Naive thymus-derived CD4-positive, alpha-beta T cell (primary cell): ENCODE data around the gene SLC4A1. TPM values are rescaled to one million over a fixed set of nuclear protein-coding genes. Genes with fewer than 3 reads are reported as not detected.

Experiments used
- ATAC-seq: fragments of 150-1000 bp; cut with Tn5 transposase; 2 replicates; pipeline ENCODE4 v1.10.0; 2021; ENCODE audit warnings: mild to moderate bottlenecking, moderate library complexity
- CTCF ChIA-PET: fragments of 350-600 bp; sonication (Branson Sonifier 250); formaldehyde crosslinking; loops from one replicate; lab custom pipeline; 2021; ENCODE audit warnings: antibody characterized with exemption; lab: Charles Lee
- POLR2A ChIA-PET: fragments of 350-600 bp; sonication (Branson Sonifier 250); formaldehyde crosslinking; loops from one replicate; lab custom pipeline; 2021; ENCODE audit warnings: antibody characterized with exemption, inconsistent platforms; lab: Charles Lee
- DNase-seq, 9 donors: peaks; one replicate each; pipeline versions ENCODE4 v3.0.0 to v3.0.0-alpha.2; 2020 to 2022; ENCODE audit warnings: mixed read lengths in 1 of 9
- H3K27ac ChIP-seq: one replicate; pipeline ENCODE4 v1.7.0; 2013; ENCODE audit warnings: mild to moderate bottlenecking, low read depth, low read length, moderate library complexity
- H3K27me3 ChIP-seq, 2 donors: one replicate each; pipeline ENCODE4 v1.7.0; 2013; ENCODE audit warnings: low read length in 2 of 2, mild to moderate bottlenecking in 2 of 2, moderate library complexity in 2 of 2; ENCODE audit not compliant: control insufficient read depth in 2 of 2, insufficient read depth in 2 of 2
- H3K36me3 ChIP-seq, 3 experiments: 1 replicate in 2 of 3; 2 replicates in 1 of 3; pipeline ENCODE4 v1.7.0; 2013; ENCODE audit warnings: low read length in 3 of 3, mild to moderate bottlenecking in 3 of 3, moderate library complexity in 1 of 3; ENCODE audit not compliant: insufficient read depth in 3 of 3, control insufficient read depth in 2 of 3
- H3K4me1 ChIP-seq, 2 donors: one replicate each; pipeline ENCODE4 v1.7.0; 2013; ENCODE audit warnings: low read length in 2 of 2, mild to moderate bottlenecking in 2 of 2, moderate library complexity in 1 of 2; ENCODE audit not compliant: control insufficient read depth in 2 of 2, insufficient read depth in 2 of 2
- H3K4me3 ChIP-seq: 2 replicates; pipeline ENCODE4 v1.7.0; 2013; ENCODE audit warnings: mild to moderate bottlenecking, low read length
- H3K9me3 ChIP-seq, 3 experiments: 1 replicate in 2 of 3; 2 replicates in 1 of 3; pipeline ENCODE4 v1.7.0; 2013; ENCODE audit warnings: low read length in 3 of 3; ENCODE audit not compliant: control insufficient read depth in 2 of 3
- H3K27ac Mint-ChIP-seq, 9 donors: one replicate each; pipeline ENCODE4 v1.8.0; 2020 to 2022; ENCODE audit warnings: mixed read lengths in 9 of 9, mild to moderate bottlenecking in 8 of 9, moderate library complexity in 5 of 9, inconsistent platforms in 2 of 9
- H3K27me3 Mint-ChIP-seq, 5 donors: one replicate each; pipeline ENCODE4 v1.8.0; 2021 to 2022; ENCODE audit warnings: mixed read lengths in 5 of 5, mild to moderate bottlenecking in 1 of 5
- H3K36me3 Mint-ChIP-seq, 5 donors: one replicate each; pipeline ENCODE4 v1.8.0; 2020 to 2022; ENCODE audit warnings: mixed read lengths in 5 of 5, mild to moderate bottlenecking in 3 of 5, inconsistent platforms in 1 of 5
- H3K4me1 Mint-ChIP-seq, 7 donors: one replicate each; pipeline ENCODE4 v1.8.0; 2020 to 2022; ENCODE audit warnings: mixed read lengths in 7 of 7, mild to moderate bottlenecking in 3 of 7, inconsistent platforms in 1 of 7
- H3K4me3 Mint-ChIP-seq, 10 donors: one replicate each; pipeline ENCODE4 v1.8.0; 2020 to 2022; ENCODE audit warnings: mild to moderate bottlenecking in 10 of 10, mixed read lengths in 10 of 10, moderate library complexity in 6 of 10, inconsistent platforms in 2 of 10
- H3K9me3 Mint-ChIP-seq, 11 donors: one replicate each; pipeline ENCODE4 v1.8.0; 2020 to 2022; ENCODE audit warnings: mixed read lengths in 11 of 11, mild to moderate bottlenecking in 4 of 11, inconsistent platforms in 1 of 11, moderate library complexity in 1 of 11
- intact Hi-C, 2 donors: fragments of 100-400 bp; cut with micrococcal nuclease; formaldehyde crosslinking; loops; one replicate each; pipeline ENCODE4 v1.15.1; 2023
- polyA plus RNA-seq, 2 donors: library from polyadenylated mRNA; unstranded; fragments of 300-500 nt; fragmentation: Illumina TruSeq; gene quantifications; one replicate each; pipeline ENCODE4 v1.2.3, GENCODE V29; 2021
- total RNA-seq, 6 experiments: library from RNA in 5 of 6; stranded (reverse) in 5 of 6; gene quantifications; 1 replicate in 5 of 6; 2 replicates in 1 of 6; pipeline ENCODE4 v1.2.3 and lab custom pipeline; 2021 to 2026

Gene SLC4A1
- total and polyA plus RNA-seq, 7 experiments from 2014 or later, result 0.15 TPM; not detected in 6

DNA sequence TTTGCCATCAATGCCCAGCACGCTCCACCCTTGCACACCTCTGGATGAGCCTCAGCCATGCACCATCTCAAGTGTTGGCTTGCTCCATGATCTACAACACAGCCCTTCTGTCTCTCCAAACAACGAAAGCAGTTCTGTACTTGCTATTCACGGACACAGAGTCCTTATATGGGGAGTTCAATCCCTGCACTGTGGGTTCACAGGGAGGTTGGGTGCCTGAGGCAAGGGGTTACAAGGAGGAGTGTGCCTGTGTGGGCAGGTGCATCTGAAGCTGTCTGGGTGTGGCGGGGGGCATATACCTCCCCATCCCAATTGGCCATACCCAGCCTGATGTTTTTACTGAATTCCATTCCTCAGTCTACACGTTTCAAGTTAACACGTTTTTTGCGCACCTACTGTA lies 46.1 kb upstream of the SLC4A1 start:
- ChIA-PET CTCF (no interaction called here), POLR2A (interaction anchor here (0.8 to 1.7 kb wide), 2 partner anchors 10 to 13 kb away, joined by 4 to 5 read pairs; no protein-coding TSS in a partner anchor)
- H3K4me1 ChIP-seq, result peaks cover 0 to 20% of the 10 kb centered on the region in 2 donors
- peaks cover 0 to 7% (median 3%) of the 10 kb centered on the region in 5 donors for H3K36me3 Mint-ChIP-seq
- H3K27ac ChIP-seq, result no peak overlapping the region
- peaks cover 0 to 21% of the 10 kb centered on the region in 2 donors for H3K27me3 ChIP-seq
- no peak for DNase-seq
- no peaks in the 10 kb centered on the region for H3K9me3 ChIP-seq
- H3K36me3 ChIP-seq, result no peaks in the 10 kb centered on the region
- peaks cover 15 to 32% (median 24%) of the 10 kb centered on the region in 7 donors for H3K4me1 Mint-ChIP-seq
- no peak overlapping the region for H3K4me3 ChIP-seq
- peaks cover 25 to 56% (median 38%) of the 10 kb centered on the region in 5 donors for H3K27me3 Mint-ChIP-seq
- peaks cover 0 to 2% (median 0%) of the 10 kb centered on the region in 11 donors for H3K9me3 Mint-ChIP-seq
- no peak for ATAC-seq
- no peak overlapping the region for H3K27ac Mint-ChIP-seq
- intact Hi-C loops, result no loop called here
- H3K4me3 Mint-ChIP-seq, result peak overlapping the region; percentile 45 to 81 (median 68)

GRCh38 chr17:44312396-44313104 lies 44.6 kb upstream of the SLC4A1 start:
- Mint-ChIP-seq H3K9me3 (peaks cover 0 to 2% (median 0%) of the 10 kb centered on the region in 11 donors), H3K36me3 (peaks cover 0 to 7% (median 3%) of the 10 kb centered on the region in 5 donors), H3K27me3 (peaks cover 27 to 61% (median 37%) of the 10 kb centered on the region in 5 donors), H3K4me1 (peaks cover 15 to 34% (median 25%) of the 10 kb centered on the region in 7 donors), H3K27ac (no peak overlapping the region), H3K4me3 (peak overlapping the region in 1 of 10 donors; percentile 59)
- intact Hi-C loops, result no loop called here
- H3K4me3 ChIP-seq, result no peak overlapping the region
- H3K27ac ChIP-seq, result no peak overlapping the region
- ChIA-PET POLR2A (interaction anchor here (1.3 kb wide), 1 partner anchor 93 kb away, joined by 4 read pairs; the partner anchor contains the start of gene UBTF), CTCF (interaction anchor here (0.6 kb wide), 1 partner anchor 124 kb away, joined by 6 read pairs; no protein-coding TSS in a partner anchor)
- H3K9me3 ChIP-seq, result no peaks in the 10 kb centered on the region
- H3K4me1 ChIP-seq, result peaks cover 0 to 21% of the 10 kb centered on the region in 2 donors
- DNase-seq (no peak), ATAC-seq (no peak)
- peaks cover 0 to 21% of the 10 kb centered on the region in 2 donors for H3K27me3 ChIP-seq
- H3K36me3 ChIP-seq, result no peaks in the 10 kb centered on the region

DNA sequence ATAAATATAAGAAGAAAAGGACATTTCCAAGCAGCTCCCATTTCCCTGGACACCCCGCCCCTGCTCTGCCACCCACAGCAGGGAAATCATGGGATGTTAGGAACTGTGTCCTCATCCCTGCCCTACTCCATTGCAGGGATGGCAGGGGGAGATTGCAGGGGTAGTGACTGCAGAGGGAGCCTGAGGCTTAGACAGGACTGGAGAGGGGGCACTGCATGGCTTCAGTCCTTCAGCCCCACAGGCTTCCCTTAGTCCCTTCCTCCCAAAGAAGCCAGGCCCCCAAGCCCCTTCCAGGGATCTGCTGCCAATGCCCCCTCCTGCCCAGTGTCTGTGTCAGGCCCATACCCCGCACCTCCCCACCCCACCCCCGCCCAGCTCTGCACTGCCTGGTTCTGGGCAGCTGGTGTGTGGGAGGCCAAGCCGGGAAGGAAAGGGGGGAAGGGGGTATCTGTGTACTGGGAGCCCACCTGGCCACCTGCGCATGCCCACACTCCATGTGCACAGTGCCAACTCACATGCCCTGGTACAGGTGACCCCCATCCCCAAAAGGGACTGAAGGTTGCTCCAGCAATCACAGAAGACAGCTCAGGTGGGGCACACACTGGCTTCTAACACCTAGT lies 43.7 kb upstream of the SLC4A1 start:
- Histone ChIP-seq H3K27me3 (peaks cover 0 to 16% of the 10 kb centered on the region in 2 donors), H3K36me3 (no peaks in the 10 kb centered on the region), H3K27ac (no peak overlapping the region), H3K4me3 (no peak overlapping the region), H3K9me3 (no peaks in the 10 kb centered on the region), H3K4me1 (peaks cover 0 to 21% of the 10 kb centered on the region in 2 donors)
- Mint-ChIP-seq H3K4me1 (peaks cover 21 to 42% (median 32%) of the 10 kb centered on the region in 7 donors), H3K27me3 (peaks cover 30 to 61% (median 36%) of the 10 kb centered on the region in 5 donors), H3K27ac (no peak overlapping the region), H3K36me3 (peaks cover 0 to 5% (median 3%) of the 10 kb centered on the region in 5 donors), H3K4me3 (no peak overlapping the region), H3K9me3 (peaks cover 0 to 2% (median 0%) of the 10 kb centered on the region in 11 donors)
- ATAC-seq (no peak), DNase-seq (no peak)
- ChIA-PET CTCF (no interaction called here), POLR2A (interaction anchor here (1.3 kb wide), 1 partner anchor 92 kb away, joined by 4 read pairs; the partner anchor contains the start of gene UBTF)
- intact Hi-C loops, result no loop called here

DNA sequence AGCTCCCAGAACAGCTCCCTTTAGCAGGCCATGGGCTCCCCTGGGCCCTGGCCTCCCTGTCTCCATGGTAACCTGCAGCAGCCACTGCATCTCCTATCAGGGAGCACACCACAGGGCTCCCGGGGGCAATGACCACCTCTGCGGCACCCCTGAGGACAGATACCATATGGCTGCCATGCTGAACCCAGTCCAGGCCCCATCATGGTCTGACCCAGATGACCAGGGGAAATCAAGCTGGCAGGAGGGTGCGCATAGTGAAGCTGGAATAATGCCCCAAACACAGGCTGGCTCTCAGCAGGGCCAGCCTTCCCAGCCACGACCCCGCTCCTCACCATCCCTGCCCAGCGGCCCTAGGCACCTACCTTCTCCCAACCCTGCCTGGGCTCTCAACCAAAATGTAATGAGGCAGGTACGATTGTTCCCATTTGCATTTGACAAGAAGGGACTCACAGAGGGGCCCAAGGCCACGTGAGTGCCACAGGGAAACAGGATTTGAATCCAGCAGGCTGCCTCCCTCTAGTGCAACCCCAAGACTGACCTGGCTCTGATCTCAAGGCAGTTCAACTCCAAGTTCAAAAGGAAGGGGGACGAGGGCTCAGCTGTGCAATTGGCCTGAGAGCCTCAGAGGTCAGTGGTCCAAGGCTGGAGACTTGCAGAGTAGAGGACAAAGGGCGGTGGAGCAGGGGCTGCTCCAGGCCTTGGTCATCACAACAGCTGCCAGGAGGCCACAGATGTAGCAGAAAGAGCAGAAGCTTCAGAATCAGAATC lies 42.9 kb upstream of the SLC4A1 start:
- intact Hi-C loops, result no loop called here
- H3K27me3 ChIP-seq, result peaks cover 0 to 8% of the 10 kb centered on the region in 2 donors

GRCh38 chr17:44310188-44310587 lies 42.3 kb upstream of the SLC4A1 start:
- DNase-seq (no peak), ATAC-seq (no peak)
- H3K27me3 ChIP-seq, result peaks cover 0 to 6% of the 10 kb centered on the region in 2 donors
- no peaks in the 10 kb centered on the region for H3K9me3 ChIP-seq
- Mint-ChIP-seq H3K36me3 (peaks cover 0 to 5% (median 0%) of the 10 kb centered on the region in 5 donors), H3K27me3 (peaks cover 26 to 55% (median 29%) of the 10 kb centered on the region in 5 donors), H3K4me3 (peak overlapping the region in 7 of 10 donors; percentile 3 to 84 (median 38)), H3K4me1 (peaks cover 10 to 32% (median 22%) of the 10 kb centered on the region in 7 donors), H3K27ac (no peak overlapping the region), H3K9me3 (peaks cover 0 to 2% (median 0%) of the 10 kb centered on the region in 11 donors)
- H3K27ac ChIP-seq, result no peak overlapping the region
- POLR2A ChIA-PET, result interaction anchor here (0.8 to 3.4 kb wide), 5 partner anchors 10 to 111 kb away, joined by 3 to 23 read pairs (median 4); partner anchors contain the start of gene UBTF
- intact Hi-C loops, result no loop called here
- CTCF ChIA-PET, result interaction anchor here (1.4 kb wide), 1 partner anchor 99 kb away, joined by 3 read pairs; no protein-coding TSS in a partner anchor
- peaks cover 0 to 10% of the 10 kb centered on the region in 2 donors for H3K4me1 ChIP-seq
- H3K4me3 ChIP-seq, result no peak overlapping the region
- no peaks in the 10 kb centered on the region for H3K36me3 ChIP-seq

More for the DNA sequence above, 42.9 kb upstream of the SLC4A1 start:
- Histone ChIP-seq H3K9me3 (no peaks in the 10 kb centered on the region), H3K36me3 (no peaks in the 10 kb centered on the region), H3K4me3 (no peak overlapping the region), H3K27ac (no peak overlapping the region), H3K4me1 (peaks cover 0 to 15% of the 10 kb centered on the region in 2 donors)
- Mint-ChIP-seq H3K4me3 (no peak overlapping the region), H3K4me1 (peaks cover 14 to 36% (median 26%) of the 10 kb centered on the region in 7 donors), H3K27me3 (peaks cover 30 to 60% (median 34%) of the 10 kb centered on the region in 5 donors), H3K36me3 (peaks cover 0 to 5% (median 1%) of the 10 kb centered on the region in 5 donors), H3K9me3 (peaks cover 0 to 2% (median 0%) of the 10 kb centered on the region in 11 donors), H3K27ac (no peak overlapping the region)
- ChIA-PET POLR2A (interaction anchor here (1.0 to 3.4 kb wide), 5 partner anchors 9 to 112 kb away, joined by 3 to 23 read pairs (median 4); partner anchors contain the start of gene UBTF), CTCF (interaction anchor here (1.4 kb wide), 1 partner anchor 100 kb away, joined by 3 read pairs; no protein-coding TSS in a partner anchor)
- DNase-seq (no peak), ATAC-seq (no peak)
